Thoracic aorta (tissue), 2 donors: ENCODE results near the gene GRN. TPM values are rescaled to one million over a fixed set of nuclear protein-coding genes. Genes with fewer than 3 reads are reported as not detected.

Experiments used
- ATAC-seq: fragments of 150-250 bp; one replicate; pipeline ENCODE4 v1.8.0; 2017; ENCODE audit warnings: low read depth; ENCODE audit not compliant: insufficient number of reproducible peaks, low FRiP score
- DNase-seq: peaks from one replicate; pipeline ENCODE4 v3.0.0-alpha.2; 2020; ENCODE audit warnings: low spot score
- H3K27ac ChIP-seq, 2 donors: fragments of 200-600 bp; sonication (generic); 1 replicate in 1 of 2; 2 replicates in 1 of 2; pipeline ENCODE4 v1.5.1; 2016; ENCODE audit warnings: mild to moderate bottlenecking in 2 of 2, moderate library complexity in 2 of 2
- H3K27me3 ChIP-seq: fragments of 200-600 bp; sonication (generic); replicated peaks from 2 replicates; pipeline ENCODE4 v1.6.0; 2016; ENCODE audit warnings: mild to moderate bottlenecking; ENCODE audit not compliant: insufficient read depth
- H3K36me3 ChIP-seq: fragments of 200-600 bp; sonication (generic); one replicate; pipeline ENCODE4 v1.5.1; 2016
- H3K4me1 ChIP-seq, 2 donors: fragments of 200-600 bp; sonication (generic); 1 replicate in 1 of 2; 2 replicates in 1 of 2; pipeline versions ENCODE4 v1.5.1 to v1.6.0; 2016; ENCODE audit warnings: low read depth in 2 of 2, mild to moderate bottlenecking in 1 of 2; ENCODE audit not compliant: control insufficient read depth in 1 of 2
- H3K4me3 ChIP-seq: fragments of 200-600 bp; sonication (generic); 2 replicates; pipeline ENCODE4 v1.5.1; 2016; ENCODE audit warnings: mild to moderate bottlenecking
- H3K9me3 ChIP-seq: fragments of 200-600 bp; sonication (generic); 2 replicates; pipeline ENCODE4 v1.5.1; 2016
- total RNA-seq, 2 donors: library from RNA; depleted of rRNA; stranded (reverse); fragments of >200 nt; gene quantifications; one replicate each; pipeline versions ENCODE4 v1.1.0 to v1.2.3, GENCODE V29; 2016
- TF ChIP-seq, protein P1 (sequence below): fragments of 200-600 bp; sonication (generic); IDR thresholded peaks from one replicate; pipeline ENCODE4 v1.5.1; 2019; ENCODE audit warnings: antibody characterized with exemption

The GRN gene
- total RNA-seq, 2 donors from 2014 or later, result 203 to 292 TPM

DNA sequence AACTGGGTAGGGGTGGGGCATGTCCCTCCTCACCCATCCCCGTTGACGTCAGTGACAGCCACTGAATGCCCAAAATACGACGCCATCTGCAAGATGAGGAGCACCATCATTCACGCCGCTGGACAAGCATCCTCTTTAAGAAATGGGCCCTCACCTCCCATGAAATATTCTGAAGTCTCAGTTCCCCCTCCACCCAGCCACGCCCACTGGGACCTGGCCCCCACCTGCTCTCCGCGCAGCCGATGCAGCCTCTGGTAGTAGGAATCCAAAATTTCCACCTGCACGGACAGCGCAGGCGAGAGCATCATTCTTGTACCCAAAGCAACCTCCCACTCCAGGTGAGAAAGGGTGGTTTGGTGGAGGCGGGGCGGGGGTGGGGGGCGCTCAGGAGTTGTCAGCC, 38.8 kb downstream of the GRN start:
- TF ChIP-seq, protein P1, sequence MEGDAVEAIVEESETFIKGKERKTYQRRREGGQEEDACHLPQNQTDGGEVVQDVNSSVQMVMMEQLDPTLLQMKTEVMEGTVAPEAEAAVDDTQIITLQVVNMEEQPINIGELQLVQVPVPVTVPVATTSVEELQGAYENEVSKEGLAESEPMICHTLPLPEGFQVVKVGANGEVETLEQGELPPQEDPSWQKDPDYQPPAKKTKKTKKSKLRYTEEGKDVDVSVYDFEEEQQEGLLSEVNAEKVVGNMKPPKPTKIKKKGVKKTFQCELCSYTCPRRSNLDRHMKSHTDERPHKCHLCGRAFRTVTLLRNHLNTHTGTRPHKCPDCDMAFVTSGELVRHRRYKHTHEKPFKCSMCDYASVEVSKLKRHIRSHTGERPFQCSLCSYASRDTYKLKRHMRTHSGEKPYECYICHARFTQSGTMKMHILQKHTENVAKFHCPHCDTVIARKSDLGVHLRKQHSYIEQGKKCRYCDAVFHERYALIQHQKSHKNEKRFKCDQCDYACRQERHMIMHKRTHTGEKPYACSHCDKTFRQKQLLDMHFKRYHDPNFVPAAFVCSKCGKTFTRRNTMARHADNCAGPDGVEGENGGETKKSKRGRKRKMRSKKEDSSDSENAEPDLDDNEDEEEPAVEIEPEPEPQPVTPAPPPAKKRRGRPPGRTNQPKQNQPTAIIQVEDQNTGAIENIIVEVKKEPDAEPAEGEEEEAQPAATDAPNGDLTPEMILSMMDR, result no peak
- Histone ChIP-seq H3K36me3 (no peaks in the 10 kb centered on the region), H3K9me3 (no peaks in the 10 kb centered on the region), H3K4me3 (no peak overlapping the region), H3K4me1 (peaks cover 0 to 19% of the 10 kb centered on the region in 2 donors), H3K27me3 (no peaks in the 10 kb centered on the region), H3K27ac (no peak overlapping the region)
- ATAC-seq (no peak), DNase-seq (no peak)

DNA sequence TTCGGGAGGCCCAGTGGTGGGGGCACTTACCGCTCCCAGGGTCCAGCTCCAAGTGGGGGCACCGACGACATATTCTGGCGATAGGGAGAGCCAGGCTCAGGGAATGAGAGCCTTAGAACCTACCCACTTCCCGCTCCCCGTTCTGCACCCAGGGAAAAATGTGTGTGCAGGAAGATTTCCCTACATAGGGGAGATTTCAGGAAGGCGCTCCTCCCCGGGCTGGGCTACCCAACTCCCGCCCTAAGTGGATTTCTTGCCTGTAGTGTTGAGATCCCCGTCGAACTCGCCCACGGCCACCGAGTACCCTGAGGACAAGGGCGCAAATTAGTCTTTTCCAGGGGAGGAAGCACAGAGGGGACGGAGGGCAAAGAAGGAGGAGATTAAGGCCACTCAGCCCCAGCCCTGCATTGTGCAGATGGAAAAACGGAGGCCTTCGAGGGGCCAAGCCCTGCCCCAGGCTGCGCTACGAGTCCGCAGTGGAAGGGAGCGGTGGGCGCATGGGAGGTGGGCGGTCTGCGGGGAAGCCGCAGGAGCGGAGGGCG, 39.2 kb downstream of the GRN start:
- H3K27me3 ChIP-seq, result no peaks in the 10 kb centered on the region
- H3K27ac ChIP-seq, result no peak overlapping the region
- ATAC-seq, result no peak
- TF ChIP-seq, protein P1, result no peak
- no peak for DNase-seq
- no peaks in the 10 kb centered on the region for H3K9me3 ChIP-seq
- peak overlapping the region; percentile 72 for H3K4me3 ChIP-seq
- H3K36me3 ChIP-seq, result no peaks in the 10 kb centered on the region
- H3K4me1 ChIP-seq, result peaks cover 0 to 19% of the 10 kb centered on the region in 2 donors

DNA sequence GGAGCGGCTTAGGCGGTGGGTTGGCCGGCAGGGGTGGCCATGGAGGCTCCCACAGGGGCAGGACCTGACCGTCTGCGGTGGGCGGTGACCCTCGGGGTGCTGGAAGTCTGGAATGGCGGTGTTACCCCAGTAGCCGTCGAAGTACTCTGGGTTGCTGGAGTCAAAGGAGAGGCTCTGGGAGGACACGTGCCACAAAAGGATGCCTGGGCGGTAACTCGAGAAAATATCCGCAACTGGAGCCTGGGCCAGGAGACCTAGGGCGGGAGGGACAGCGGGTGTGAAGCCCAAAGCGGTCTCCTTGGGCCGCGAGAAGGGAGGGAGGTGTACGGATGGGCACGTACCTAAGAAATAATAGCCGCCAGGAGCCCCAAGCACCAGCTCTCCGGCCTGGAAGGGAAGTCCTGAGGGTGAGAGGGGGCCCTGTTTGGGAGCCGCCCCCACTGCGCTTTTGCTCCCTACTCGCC, 39.8 kb downstream of the GRN start:
- ATAC-seq (no peak), DNase-seq (no peak)
- TF ChIP-seq, protein P1, result no peak
- Histone ChIP-seq H3K4me1 (peaks cover 0 to 19% of the 10 kb centered on the region in 2 donors), H3K4me3 (peak overlapping the region; percentile 72), H3K36me3 (no peaks in the 10 kb centered on the region), H3K27me3 (no peaks in the 10 kb centered on the region), H3K9me3 (no peaks in the 10 kb centered on the region), H3K27ac (no peak overlapping the region)

DNA sequence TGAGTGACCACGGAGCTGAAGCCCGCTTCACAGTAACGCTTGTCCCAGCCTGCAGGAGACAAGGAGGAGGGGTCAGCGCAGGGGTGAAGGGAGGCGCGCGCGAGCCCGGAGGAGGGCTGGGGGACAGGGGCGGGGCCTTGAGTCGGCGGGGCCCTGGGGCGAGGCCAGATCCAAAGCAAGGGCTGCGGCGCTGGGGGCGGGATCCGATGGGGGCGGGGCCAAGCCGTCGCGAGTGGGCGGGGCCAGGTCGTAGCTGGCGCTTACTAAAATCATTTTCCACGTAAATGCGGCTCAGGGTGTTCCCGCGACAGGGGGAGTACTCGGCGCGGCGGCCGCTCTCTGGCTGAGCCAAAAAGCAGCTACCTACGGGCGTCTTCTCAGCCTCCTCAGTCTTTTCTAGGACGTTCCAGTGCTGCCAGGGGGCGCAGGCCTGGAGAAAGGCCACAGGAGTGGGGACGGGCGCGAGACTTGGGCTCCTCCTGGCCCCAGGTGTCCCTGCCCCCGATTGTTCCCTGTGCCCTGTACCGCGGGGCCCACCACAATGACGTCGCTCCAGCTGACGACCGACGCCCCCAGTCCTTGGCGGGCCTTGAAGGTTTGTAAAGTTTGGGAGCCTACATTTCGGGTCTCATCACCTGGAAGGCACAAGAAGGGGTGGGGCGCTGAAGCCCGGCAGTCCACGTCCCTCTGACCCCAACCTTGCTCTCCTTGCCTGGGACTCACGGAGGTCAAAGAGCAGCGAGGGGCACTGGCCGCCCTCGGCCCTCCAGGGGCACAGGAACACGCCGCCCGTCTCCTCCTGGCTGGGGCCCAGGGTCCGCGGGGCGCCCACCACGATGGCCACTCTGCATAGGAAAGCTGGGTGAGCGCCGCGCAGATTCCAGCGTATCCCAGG, 40.4 kb downstream of the GRN start:
- Histone ChIP-seq H3K27me3 (no peaks in the 10 kb centered on the region), H3K27ac (no peak overlapping the region), H3K4me3 (peak overlapping the region; percentile 72), H3K4me1 (peaks cover 0 to 19% of the 10 kb centered on the region in 2 donors), H3K36me3 (no peaks in the 10 kb centered on the region), H3K9me3 (no peaks in the 10 kb centered on the region)
- TF ChIP-seq, protein P1, result no peak
- ATAC-seq (peak; percentile 68), DNase-seq (no peak)

DNA sequence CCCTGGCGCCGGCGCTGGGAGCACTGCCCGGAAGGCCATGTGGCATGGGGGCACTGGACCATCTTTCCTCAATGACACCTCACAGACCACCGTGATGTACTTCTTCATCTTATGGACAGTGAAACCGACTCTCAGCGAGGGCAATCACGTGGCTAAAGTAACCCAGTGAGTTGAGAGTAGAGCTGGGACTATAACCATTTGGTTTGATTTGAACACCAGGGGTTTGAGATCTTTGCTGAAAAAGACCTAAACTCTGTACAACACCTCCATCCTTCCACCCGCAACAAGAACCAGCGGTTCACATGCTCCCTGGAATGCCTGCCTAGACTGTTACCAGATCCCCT, 41.1 kb downstream of the GRN start:
- no peaks in the 10 kb centered on the region for H3K36me3 ChIP-seq
- H3K27me3 ChIP-seq, result no peaks in the 10 kb centered on the region
- peak overlapping the region; percentile 72 for H3K4me3 ChIP-seq
- H3K4me1 ChIP-seq, result peaks cover 0 to 19% of the 10 kb centered on the region in 2 donors
- H3K27ac ChIP-seq, result no peak overlapping the region
- no peaks in the 10 kb centered on the region for H3K9me3 ChIP-seq
- no peak for ATAC-seq
- no peak for DNase-seq
- TF ChIP-seq, protein P1, result no peak
